Hair follicle dermal papilla cell (primary cell): ENCODE data around the gene PRKN. TPM values are rescaled to one million over a fixed set of nuclear protein-coding genes. Genes with fewer than 3 reads are reported as not detected.

Experiments used
- total RNA-seq: library from RNA; depleted of rRNA; stranded (reverse); fragments of >200 nt; gene quantifications from 2 replicates; pipeline ENCODE4 v1.2.3, GENCODE V29; 2012

The PRKN gene
- 6.3 and 6.9 TPM in 2 replicates for total RNA-seq

DNA sequence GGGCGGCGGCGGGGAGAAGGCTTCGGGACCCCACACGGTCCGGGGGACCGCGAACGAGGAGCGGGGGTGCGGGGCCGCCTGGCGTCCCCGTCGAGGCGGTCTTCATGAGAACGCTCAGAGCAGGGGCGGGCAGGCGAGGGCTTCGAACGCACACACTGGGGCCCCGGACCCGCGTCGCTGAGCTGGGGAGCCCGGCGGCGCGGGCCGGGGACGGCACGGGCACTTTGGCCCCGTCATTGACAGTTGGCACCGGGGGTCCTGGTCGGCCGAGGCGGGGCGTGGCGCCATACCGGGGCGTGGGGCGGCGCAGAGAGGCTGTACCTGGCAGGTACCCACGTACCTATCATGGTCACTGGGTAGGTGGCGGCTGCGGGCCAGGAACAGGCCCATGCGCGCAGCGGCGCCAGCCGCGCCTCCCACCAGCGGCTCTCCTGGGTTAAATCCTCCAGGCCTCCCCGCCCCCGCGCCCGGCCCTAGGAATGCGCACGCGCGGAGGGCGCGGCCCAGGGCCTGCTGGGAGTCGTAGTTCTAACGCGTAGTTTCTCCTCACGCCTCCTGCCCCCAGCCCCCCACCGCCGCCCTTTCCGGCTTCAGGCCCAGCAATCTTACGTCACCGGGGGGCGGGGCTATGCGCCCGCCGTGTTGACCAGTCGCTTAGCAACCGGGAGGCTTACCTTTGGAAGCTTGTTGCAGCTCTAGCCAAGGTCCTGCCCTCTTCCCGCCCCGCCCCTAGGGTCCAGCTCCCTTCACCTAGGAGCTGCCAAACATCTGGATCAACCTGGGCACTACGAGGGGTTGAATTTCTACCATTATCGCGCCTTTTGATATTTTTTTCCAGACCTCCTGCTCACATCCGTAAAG, at the start of gene PRKN, which contains the start of gene PACRG:
TSS of gene PRKN (minus strand) at position 445 of the 861 bp plus-strand sequence.
TSS of gene PACRG (plus strand) at position 653 of the 861 bp plus-strand sequence.

Other genes starting within 250 kb of the PRKN start
- 0.24 and 1.6 TPM in 2 replicates for gene PACRG, start 208 bp upstream of the PRKN start, total RNA-seq